Neutrophil (primary cell): ENCODE data around the gene PABPN1L.

Experiments used
- H3K27ac ChIP-seq: fragments of 200-600 bp; sonication (generic); 2 replicates; pipeline ENCODE4 v1.5.1; 2016; ENCODE audit warnings: mild to moderate bottlenecking, moderate library complexity
- H3K27me3 ChIP-seq: fragments of 200-600 bp; sonication (generic); 2 replicates; pipeline ENCODE4 v1.6.0; 2016; ENCODE audit warnings: mild to moderate bottlenecking
- H3K36me3 ChIP-seq: fragments of 200-600 bp; sonication (generic); 2 replicates; pipeline ENCODE4 v1.5.1; 2017
- H3K4me1 ChIP-seq, 2 experiments: fragments of 200-600 bp in 1 of 2; sonication (generic) in 1 of 2; 1 replicate in 1 of 2; 2 replicates in 1 of 2; pipeline versions ENCODE4 v1.5.1 to v1.6.1; 2013 to 2016; ENCODE audit warnings: low read depth in 1 of 2, low read length in 1 of 2, mild to moderate bottlenecking in 1 of 2, moderate library complexity in 1 of 2; ENCODE audit not compliant: control insufficient read depth in 1 of 2, insufficient read depth in 1 of 2
- H3K4me3 ChIP-seq, 2 experiments: fragments of 200-600 bp in 1 of 2; sonication (generic) in 1 of 2; 1 replicate in 1 of 2; 2 replicates in 1 of 2; pipeline ENCODE4 v1.5.1; 2013 to 2016; ENCODE audit warnings: low read depth in 1 of 2, low read length in 1 of 2, mild to moderate bottlenecking in 1 of 2, moderate library complexity in 1 of 2
- H3K9me3 ChIP-seq: fragments of 200-600 bp; sonication (generic); 2 replicates; pipeline ENCODE4 v1.5.1; 2016
- TF ChIP-seq, protein P1 (sequence below): fragments of 200-600 bp; sonication (generic); IDR thresholded peaks from 2 replicates; pipeline ENCODE4 v1.5.1; 2016; ENCODE audit warnings: antibody characterized with exemption

Gene PABPN1L

DNA sequence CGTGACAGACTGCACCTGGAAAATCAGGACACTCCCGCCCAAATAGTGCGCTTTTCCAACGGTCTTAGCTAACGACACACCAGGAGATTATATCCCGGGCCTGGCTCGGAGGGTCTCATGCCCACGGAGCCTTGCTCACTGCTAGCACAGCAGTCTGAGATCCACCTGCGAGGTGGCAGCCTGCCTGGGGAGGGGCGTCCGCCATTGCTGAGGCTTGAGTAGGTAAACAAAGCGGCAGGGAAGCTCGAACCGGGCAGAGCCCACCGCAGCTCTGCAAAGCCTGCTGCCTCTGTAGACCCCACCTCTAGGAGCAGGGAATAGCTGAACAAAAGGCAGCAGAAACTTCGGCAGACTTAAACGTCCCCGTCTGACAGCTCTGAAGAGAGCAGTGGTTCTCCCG lies 14.8 kb downstream of the PABPN1L start:
- TF ChIP-seq, protein P1, sequence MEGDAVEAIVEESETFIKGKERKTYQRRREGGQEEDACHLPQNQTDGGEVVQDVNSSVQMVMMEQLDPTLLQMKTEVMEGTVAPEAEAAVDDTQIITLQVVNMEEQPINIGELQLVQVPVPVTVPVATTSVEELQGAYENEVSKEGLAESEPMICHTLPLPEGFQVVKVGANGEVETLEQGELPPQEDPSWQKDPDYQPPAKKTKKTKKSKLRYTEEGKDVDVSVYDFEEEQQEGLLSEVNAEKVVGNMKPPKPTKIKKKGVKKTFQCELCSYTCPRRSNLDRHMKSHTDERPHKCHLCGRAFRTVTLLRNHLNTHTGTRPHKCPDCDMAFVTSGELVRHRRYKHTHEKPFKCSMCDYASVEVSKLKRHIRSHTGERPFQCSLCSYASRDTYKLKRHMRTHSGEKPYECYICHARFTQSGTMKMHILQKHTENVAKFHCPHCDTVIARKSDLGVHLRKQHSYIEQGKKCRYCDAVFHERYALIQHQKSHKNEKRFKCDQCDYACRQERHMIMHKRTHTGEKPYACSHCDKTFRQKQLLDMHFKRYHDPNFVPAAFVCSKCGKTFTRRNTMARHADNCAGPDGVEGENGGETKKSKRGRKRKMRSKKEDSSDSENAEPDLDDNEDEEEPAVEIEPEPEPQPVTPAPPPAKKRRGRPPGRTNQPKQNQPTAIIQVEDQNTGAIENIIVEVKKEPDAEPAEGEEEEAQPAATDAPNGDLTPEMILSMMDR: no peak
- Histone ChIP-seq H3K4me1 (peaks cover 46 to 51% of the 10 kb centered on the region in 2 experiments), H3K27me3 (no peaks in the 10 kb centered on the region), H3K4me3 (no peak overlapping the region), H3K36me3 (peaks cover 46% of the 10 kb centered on the region), H3K9me3 (no peaks in the 10 kb centered on the region), H3K27ac (peak overlapping the region; percentile 94)

DNA sequence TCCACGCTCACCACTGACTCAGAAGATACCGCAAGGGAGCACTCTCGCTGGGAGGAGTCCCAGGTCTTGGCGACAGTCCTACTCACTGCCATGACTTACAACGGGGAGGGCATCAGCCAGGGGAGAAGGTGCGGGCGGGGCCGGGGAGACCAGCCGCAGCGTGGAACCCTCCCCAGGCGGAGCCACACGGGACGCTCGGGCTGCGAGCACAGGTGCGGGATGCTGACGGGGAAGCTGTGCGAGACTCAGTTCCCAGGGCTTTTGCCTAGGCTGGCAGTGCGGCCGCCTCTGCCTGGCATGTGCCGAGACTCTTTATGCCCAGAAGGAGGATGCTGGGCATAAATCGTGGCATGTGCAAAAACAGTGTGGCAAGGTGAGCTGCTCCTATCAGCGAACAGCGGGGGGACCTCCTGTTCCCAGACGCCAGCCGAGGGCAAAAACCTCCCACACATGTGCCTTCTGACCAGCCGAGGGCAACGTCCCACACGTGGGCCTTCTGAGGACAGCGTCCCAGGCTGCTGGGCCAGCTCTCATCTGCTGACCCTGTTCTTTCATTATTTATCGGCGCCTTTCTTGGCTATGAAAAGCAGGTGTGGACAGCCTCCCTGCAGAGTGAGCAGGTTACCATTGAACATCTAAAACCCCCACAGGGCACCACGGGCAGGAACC lies 15.8 kb downstream of the PABPN1L start:
- H3K4me1 ChIP-seq: peaks cover 39 to 44% of the 10 kb centered on the region in 2 experiments
- H3K36me3 ChIP-seq: peaks cover 52% of the 10 kb centered on the region
- H3K27ac ChIP-seq: no peak overlapping the region
- H3K4me3 ChIP-seq: no peak overlapping the region
- H3K27me3 ChIP-seq: no peaks in the 10 kb centered on the region
- H3K9me3 ChIP-seq: no peaks in the 10 kb centered on the region
- TF ChIP-seq, protein P1: no peak

DNA sequence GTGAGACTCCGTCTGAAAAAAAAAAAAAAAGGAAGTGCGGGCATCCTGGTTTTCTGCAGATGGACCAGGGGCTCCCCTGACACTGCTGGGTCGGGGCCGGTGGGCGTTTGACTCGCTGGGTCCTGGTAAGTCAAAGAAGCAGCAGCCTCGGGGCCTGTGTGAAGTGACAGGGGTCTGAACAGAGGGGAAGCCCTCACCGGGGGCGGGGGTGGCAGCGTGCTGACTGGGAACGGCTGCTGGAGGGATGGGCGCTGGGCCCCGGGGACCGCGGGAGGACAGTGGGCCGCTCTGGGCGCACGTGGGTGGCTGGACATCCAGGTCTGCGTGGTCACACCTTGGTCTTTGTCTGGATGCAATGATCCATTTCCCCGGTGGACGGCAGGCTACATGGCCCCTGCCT lies 17.9 kb downstream of the PABPN1L start:
- TF ChIP-seq, protein P1: no peak
- H3K36me3 ChIP-seq: peaks cover 70% of the 10 kb centered on the region
- no peaks in the 10 kb centered on the region for H3K9me3 ChIP-seq
- peaks cover 19 to 23% of the 10 kb centered on the region in 2 experiments for H3K4me1 ChIP-seq
- no peak overlapping the region for H3K4me3 ChIP-seq
- no peak overlapping the region for H3K27ac ChIP-seq
- no peaks in the 10 kb centered on the region for H3K27me3 ChIP-seq

DNA sequence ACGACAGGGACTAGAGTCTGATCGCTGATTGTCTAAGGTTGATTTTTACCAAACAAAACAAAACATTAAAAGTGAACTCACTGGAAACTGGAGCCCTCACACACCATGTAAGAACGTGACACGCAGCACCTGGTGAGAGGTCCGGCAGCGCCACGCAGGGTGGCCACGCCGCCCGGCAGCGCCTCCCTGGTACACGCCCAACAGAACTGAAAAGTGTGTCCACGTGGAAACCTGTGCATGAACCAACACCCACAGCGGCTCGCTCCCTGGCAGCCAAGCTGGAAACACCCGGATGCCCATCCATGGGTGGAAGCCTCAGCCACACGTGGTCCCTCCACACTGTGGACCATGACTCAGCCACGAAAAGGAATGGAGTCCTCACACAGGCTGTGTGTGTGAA lies 18.8 kb downstream of the PABPN1L start:
- peaks cover 80% of the 10 kb centered on the region for H3K36me3 ChIP-seq
- no peak overlapping the region for H3K27ac ChIP-seq
- H3K27me3 ChIP-seq: no peaks in the 10 kb centered on the region
- H3K9me3 ChIP-seq: no peaks in the 10 kb centered on the region
- TF ChIP-seq, protein P1: no peak
- H3K4me3 ChIP-seq: no peak overlapping the region
- peaks cover 12 to 14% of the 10 kb centered on the region in 2 experiments for H3K4me1 ChIP-seq

DNA sequence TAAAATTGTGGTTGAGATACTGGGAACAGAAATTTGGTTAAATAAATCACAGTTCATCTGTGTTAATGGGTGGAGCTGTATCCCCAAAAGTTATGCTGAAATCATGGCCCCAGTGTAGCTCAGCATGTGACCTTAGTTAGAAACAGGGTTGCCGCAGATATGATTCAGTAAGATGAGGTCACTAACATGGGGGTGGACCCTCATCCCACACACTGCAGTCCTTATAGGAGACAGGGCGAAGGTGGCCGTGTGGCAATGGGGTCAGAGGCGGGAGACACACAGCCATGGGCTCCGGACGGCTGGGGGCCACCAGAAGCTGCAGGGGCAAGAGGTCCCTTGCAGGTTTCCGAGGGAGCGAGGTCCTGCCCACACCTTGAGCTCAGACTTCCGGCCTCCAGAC lies 20.4 kb downstream of the PABPN1L start:
- peaks cover 83% of the 10 kb centered on the region for H3K36me3 ChIP-seq
- no peak overlapping the region for H3K4me3 ChIP-seq
- H3K27me3 ChIP-seq: no peaks in the 10 kb centered on the region
- no peak overlapping the region for H3K27ac ChIP-seq
- TF ChIP-seq, protein P1: no peak
- peaks cover 11 to 15% of the 10 kb centered on the region in 2 experiments for H3K4me1 ChIP-seq
- no peaks in the 10 kb centered on the region for H3K9me3 ChIP-seq
